GM19324 (cell line): Measurements from ENCODE around the gene PCGF2.
A peak's percentile ranks its signal among the peaks of the same experiment; 100 is the strongest.

Experiments
- ATAC-seq: cut with Tn5 transposase; IDR thresholded peaks from one replicate; pipeline ENCODE4 v1.9.1; 2021; ENCODE audit warnings: mild to moderate bottlenecking, moderate library complexity; ENCODE audit not compliant: unreplicated experiment, low FRiP score

PCGF2 gene

GRCh38 chr17:38704606-38705522 is 43.3 kb downstream of the PCGF2 start, which contains the start of gene MLLT6:
MLLT6 (plus strand) TSS chr17:38705273; CDS start chr17:38705633, 360 bp downstream.
- no peak for ATAC-seq

GRCh38 chr17:38703742-38704605 is 44.2 kb downstream of the PCGF2 start:
- peak; percentile 30 for ATAC-seq

DNA sequence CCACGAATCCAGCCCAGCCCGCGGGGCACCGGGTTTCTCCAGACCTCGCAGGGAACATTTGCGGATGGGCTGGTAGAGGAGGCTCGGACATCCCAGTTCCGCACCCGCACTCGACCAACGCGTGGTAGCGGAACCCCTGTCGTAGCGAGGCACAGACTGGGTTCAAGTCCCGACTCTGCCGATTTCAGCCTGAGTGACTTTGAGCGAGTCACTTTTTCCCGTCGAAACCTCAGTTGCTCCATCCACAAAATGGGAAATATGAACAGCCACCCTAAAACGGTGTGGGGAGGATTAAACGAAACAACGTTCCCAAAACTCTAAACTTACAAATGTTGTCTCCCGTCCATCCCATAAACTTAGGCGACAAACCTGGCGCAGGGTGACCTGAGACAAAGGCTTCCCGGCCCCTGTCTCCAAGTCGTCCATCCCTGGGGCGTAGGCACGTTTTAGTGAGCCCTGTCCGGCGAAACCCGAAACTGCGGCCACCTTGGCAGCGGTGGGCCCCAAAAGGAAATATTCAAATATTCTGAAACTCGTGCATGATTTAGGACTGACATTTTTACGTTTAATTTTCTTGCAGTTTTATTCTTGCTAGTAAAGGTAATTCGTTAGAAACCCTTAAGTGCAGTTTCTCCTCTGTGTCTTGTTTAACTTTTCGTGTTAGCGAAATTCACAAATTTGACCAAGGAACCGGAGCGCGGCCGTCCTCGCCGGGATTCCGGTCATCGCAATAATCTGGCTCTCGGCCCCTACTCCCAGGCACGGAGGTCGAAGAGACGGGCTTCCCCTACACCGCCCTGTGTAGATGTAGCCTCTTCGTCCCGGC is 45.0 kb downstream of the PCGF2 start:
- ATAC-seq, result peak; percentile 3

- peak; percentile 40 for ATAC-seq
Measured at GRCh38 chr17:38702166-38702915, 45.8 kb downstream of the PCGF2 start.

GRCh38 chr17:38701504-38702165 is 46.5 kb downstream of the PCGF2 start:
- ATAC-seq, result peak; percentile 4

DNA sequence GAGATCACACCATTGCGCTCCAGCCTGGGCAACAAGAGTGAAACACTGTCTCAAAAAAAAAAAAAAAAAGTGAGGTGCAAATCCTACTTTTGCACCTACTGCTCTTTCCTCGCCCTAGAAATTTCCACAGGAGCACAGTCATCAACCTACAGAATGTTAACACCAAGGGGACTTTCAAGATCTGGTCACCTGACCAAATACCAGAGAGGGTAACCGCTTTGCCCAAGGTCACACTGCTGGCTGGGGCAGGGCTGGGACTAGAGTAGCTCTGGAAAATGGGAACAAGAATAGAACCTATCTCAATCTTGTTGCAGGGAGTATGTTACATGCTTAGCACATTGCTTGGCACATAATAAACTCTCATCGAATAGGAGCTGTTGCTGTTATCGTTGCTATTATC is 49.4 kb downstream of the PCGF2 start:
- no peak for ATAC-seq

GRCh38 chr17:38697061-38697820 is 50.9 kb downstream of the PCGF2 start:
- no peak for ATAC-seq

- ATAC-seq, result no peak
Measured at GRCh38 chr17:38693700-38694329, 54.3 kb downstream of the PCGF2 start.

GRCh38 chr17:38691154-38691553 is 57.0 kb downstream of the PCGF2 start:
- no peak for ATAC-seq

GRCh38 chr17:38690386-38690785 is 57.8 kb downstream of the PCGF2 start:
- no peak for ATAC-seq

- ATAC-seq, result no peak
Measured at GRCh38 chr17:38687286-38687685, 60.9 kb downstream of the PCGF2 start.

- no peak for ATAC-seq
Measured at GRCh38 chr17:38685491-38685890, 62.6 kb downstream of the PCGF2 start.
